OCI-LY3 (cell line): ENCODE data around the gene YAP1.

Experiments used
- CTCF ChIP-seq: fragments of 200-600, 300-600 bp; sonication (generic); IDR thresholded peaks from 2 replicates; pipeline ENCODE4 v1.5.1; 2014; ENCODE audit warnings: antibody characterized with exemption, low read length, low read depth
- EZH2phosphoT487 ChIP-seq: fragments of 200-600 bp; shearing (Covaris generic); IDR thresholded peaks from 2 replicates; pipeline ENCODE4 v1.6.1; 2018; ENCODE audit warnings: antibody characterized with exemption, mixed run types, low read depth

- TF ChIP-seq EZH2phosphoT487 (no peak), CTCF (no peak)
Observed at GRCh38 chr11:102238391-102238821, 128.2 kb downstream of the YAP1 start.
